Caco-2 (cell line): ENCODE data around the gene ATP2B1. TPM values are rescaled to one million over a fixed set of nuclear protein-coding genes. Genes with fewer than 3 reads are reported as not detected.

ENCODE experiments used
- BruUV-seq: library from RNA; stranded (reverse); fragments of 400-500 nt; replicated peaks from 2 replicates; lab custom pipeline; 2021; lab: Mats Ljungman, UMichigan
- CTCF ChIA-PET: fragments of 300-600 bp; sonication (Branson Sonifier 250); formaldehyde crosslinking; loops from one replicate; lab custom pipeline; 2022; ENCODE audit warnings: antibody characterized with exemption; lab: Charles Lee
- POLR2A ChIA-PET: fragments of 300-600 bp; sonication (Branson Sonifier 250); formaldehyde crosslinking; loops from one replicate; lab custom pipeline; 2022; ENCODE audit warnings: antibody characterized with exemption; lab: Charles Lee
- DNase-seq, 2 experiments: peaks; one replicate each; pipeline versions ENCODE4 v3.0.0 to v3.0.0-alpha.2; 2020 to 2022
- H3K27me3 ChIP-seq: replicated peaks from 2 replicates; pipeline ENCODE4 v1.6.0; 2011; ENCODE audit warnings: low read length; ENCODE audit not compliant: control insufficient read depth, insufficient read depth
- H3K36me3 ChIP-seq: 2 replicates; pipeline ENCODE4 v1.5.1; 2011; ENCODE audit warnings: low read length; ENCODE audit not compliant: control insufficient read depth, insufficient read depth
- H3K4me1 ChIP-seq: fragments of 250-450 bp; sonication (Bioruptor Pico); 2 replicates; pipeline ENCODE4 v1.5.1; 2020; ENCODE audit warnings: mild to moderate bottlenecking
- H3K4me3 ChIP-seq: 2 replicates; pipeline ENCODE4 v1.5.1; 2011; ENCODE audit warnings: low read depth, mild to moderate bottlenecking, control low read depth, low read length
- H3K9me3 ChIP-seq: fragments of 250-450 bp; sonication (Bioruptor Pico); 2 replicates; pipeline ENCODE4 v1.5.1; 2020; ENCODE audit warnings: mild to moderate bottlenecking, moderate library complexity
- H3K27ac Mint-ChIP-seq: one replicate; pipeline ENCODE4 v1.8.0; 2022; ENCODE audit warnings: mixed read lengths; ENCODE audit not compliant: unreplicated experiment
- H3K27me3 Mint-ChIP-seq: one replicate; pipeline ENCODE4 v1.8.0; 2022; ENCODE audit warnings: mixed read lengths; ENCODE audit not compliant: insufficient read depth, unreplicated experiment
- H3K36me3 Mint-ChIP-seq: one replicate; pipeline ENCODE4 v1.8.0; 2022; ENCODE audit warnings: mild to moderate bottlenecking, mixed read lengths; ENCODE audit not compliant: insufficient read depth, unreplicated experiment
- H3K4me1 Mint-ChIP-seq: one replicate; pipeline ENCODE4 v1.8.0; 2022; ENCODE audit warnings: low read depth, mixed read lengths; ENCODE audit not compliant: unreplicated experiment
- H3K4me3 Mint-ChIP-seq: one replicate; pipeline ENCODE4 v1.8.0; 2022; ENCODE audit warnings: mild to moderate bottlenecking, moderate library complexity, mixed read lengths; ENCODE audit not compliant: unreplicated experiment
- H3K9me3 Mint-ChIP-seq: one replicate; pipeline ENCODE4 v1.8.0; 2022; ENCODE audit warnings: mixed read lengths; ENCODE audit not compliant: unreplicated experiment
- CTCF ChIP-seq, 2 experiments: fragments of 200-600 bp in 1 of 2; IDR thresholded peaks; 1 replicate in 1 of 2; 2 replicates in 1 of 2; pipeline versions ENCODE4 v1.5.1 to v1.8.0; 2011 to 2022; ENCODE audit warnings: antibody characterized with exemption in 1 of 2, control low read depth in 1 of 2, inconsistent platforms in 1 of 2, low read depth in 1 of 2, low read length in 1 of 2, mild to moderate bottlenecking in 1 of 2, moderate library complexity in 1 of 2; ENCODE audit not compliant: insufficient read depth in 1 of 2, severe bottlenecking in 1 of 2, unreplicated experiment in 1 of 2
- intact Hi-C: fragments of 100-400 bp; cut with micrococcal nuclease; formaldehyde crosslinking; loops from one replicate; pipeline ENCODE4 v1.10.0; 2022; ENCODE audit not compliant: unreplicated experiment
- total RNA-seq: library from RNA; stranded (reverse); gene quantifications from 2 replicates; pipeline ENCODE4 v1.2.3, GENCODE V29; 2022

Gene ATP2B1
- total RNA-seq, 1 experiment from 2014 or later = 107 TPM

- Mint-ChIP-seq H3K9me3 (peaks cover 15% of the 10 kb centered on the region), H3K27me3 (no peaks in the 10 kb centered on the region), H3K4me3 (no peak overlapping the region), H3K27ac (no peak overlapping the region), H3K36me3 (no peaks in the 10 kb centered on the region), H3K4me1 (peaks cover 9% of the 10 kb centered on the region)
- Histone ChIP-seq H3K27me3 (no peaks in the 10 kb centered on the region), H3K36me3 (no peaks in the 10 kb centered on the region), H3K4me1 (no peaks in the 10 kb centered on the region), H3K4me3 (no peak overlapping the region), H3K9me3 (no peaks in the 10 kb centered on the region)
- POLR2A ChIA-PET = no interaction called here
- no peak for TF ChIP-seq CTCF (IDR thresholded peaks at IDR 0.05; ENCODE audit: insufficient read depth in 1 of 2, low read depth in 1 of 2, low read length in 1 of 2, severe bottlenecking in 1 of 2, unreplicated experiment in 1 of 2)
- DNase-seq = no peak
- CTCF ChIA-PET = no interaction called here
- BruUV-seq = no TSS peak
- intact Hi-C loops = no loop called here
Observed at GRCh38 chr12:89731089-89731488, 22.5 kb upstream of the ATP2B1 start.

GRCh38 chr12:89729946-89730459, 21.4 kb upstream of the ATP2B1 start:
- Histone ChIP-seq H3K4me1 (no peaks in the 10 kb centered on the region), H3K36me3 (no peaks in the 10 kb centered on the region), H3K4me3 (no peak overlapping the region), H3K27me3 (no peaks in the 10 kb centered on the region), H3K9me3 (no peaks in the 10 kb centered on the region)
- no peaks in the 10 kb centered on the region for H3K27me3 Mint-ChIP-seq
- H3K9me3 Mint-ChIP-seq = peaks cover 4% of the 10 kb centered on the region
- DNase-seq = no peak
- peaks cover 9% of the 10 kb centered on the region for H3K4me1 Mint-ChIP-seq
- ChIA-PET CTCF (no interaction called here), POLR2A (no interaction called here)
- BruUV-seq = no TSS peak
- no peak overlapping the region for H3K27ac Mint-ChIP-seq
- intact Hi-C loops = no loop called here
- TF ChIP-seq CTCF (IDR thresholded peaks at IDR 0.05; ENCODE audit: insufficient read depth in 1 of 2, low read depth in 1 of 2, low read length in 1 of 2, severe bottlenecking in 1 of 2, unreplicated experiment in 1 of 2) = no peak
- H3K4me3 Mint-ChIP-seq = no peak overlapping the region
- H3K36me3 Mint-ChIP-seq = no peaks in the 10 kb centered on the region

- intact Hi-C loops = no loop called here
- DNase-seq = no peak
- Histone ChIP-seq H3K9me3 (no peaks in the 10 kb centered on the region), H3K36me3 (no peaks in the 10 kb centered on the region), H3K27me3 (no peaks in the 10 kb centered on the region), H3K4me3 (no peak overlapping the region), H3K4me1 (no peaks in the 10 kb centered on the region)
- no TSS peak for BruUV-seq
- Mint-ChIP-seq H3K27me3 (no peaks in the 10 kb centered on the region), H3K36me3 (no peaks in the 10 kb centered on the region), H3K9me3 (no peaks in the 10 kb centered on the region), H3K4me3 (no peak overlapping the region), H3K4me1 (no peaks in the 10 kb centered on the region), H3K27ac (no peak overlapping the region)
- CTCF ChIA-PET = no interaction called here
- POLR2A ChIA-PET = no interaction called here
- TF ChIP-seq CTCF (IDR thresholded peaks at IDR 0.05; ENCODE audit: insufficient read depth in 1 of 2, low read depth in 1 of 2, low read length in 1 of 2, severe bottlenecking in 1 of 2, unreplicated experiment in 1 of 2) = no peak
Observed at GRCh38 chr12:89723276-89723675, 14.6 kb upstream of the ATP2B1 start.
